Parathyroid adenoma (tissue), 2 donors: ENCODE measurements around the gene GAN.
"Not testable (repeated sequence)": the region's sequence is repeated elsewhere in the genome, so short reads cannot be mapped to it uniquely, and the experiment has no call there.

Experiments used
- H2AFZ ChIP-seq: fragments of 300-600 bp; sonication (generic); one replicate; pipeline ENCODE4 v1.7.0; 2017; ENCODE audit warnings: antibody characterized with exemption, mild to moderate bottlenecking
- H3K27ac ChIP-seq: fragments of 300-600 bp; sonication (generic); one replicate; pipeline ENCODE4 v1.7.0; 2017
- H3K27me3 ChIP-seq: fragments of 300-600 bp; sonication (generic); one replicate; pipeline ENCODE4 v1.7.0; 2017; ENCODE audit warnings: low read length; ENCODE audit not compliant: control insufficient read depth, insufficient read depth
- H3K36me3 ChIP-seq: fragments of 300-600 bp; sonication (generic); one replicate; pipeline ENCODE4 v1.7.0; 2017; ENCODE audit warnings: low read length; ENCODE audit not compliant: control insufficient read depth, insufficient read depth
- H3K4me1 ChIP-seq: fragments of 300-600 bp; sonication (generic); one replicate; pipeline ENCODE4 v1.7.0; 2017; ENCODE audit warnings: control low read depth
- H3K4me2 ChIP-seq: fragments of 300-600 bp; sonication (generic); one replicate; pipeline ENCODE4 v1.7.0; 2017; ENCODE audit warnings: low read length
- H3K4me3 ChIP-seq: fragments of 300-600 bp; sonication (generic); one replicate; pipeline ENCODE4 v1.7.0; 2017; ENCODE audit warnings: low read depth, low read length
- H3K79me2 ChIP-seq: fragments of 300-600 bp; sonication (generic); one replicate; pipeline ENCODE4 v1.7.0; 2017; ENCODE audit warnings: control low read depth
- H3K9ac ChIP-seq: fragments of 300-600 bp; sonication (generic); one replicate; pipeline ENCODE4 v1.7.0; 2017; ENCODE audit warnings: mild to moderate bottlenecking
- H3K9me3 ChIP-seq: fragments of 300-600 bp; sonication (generic); one replicate; pipeline ENCODE4 v1.7.0; 2017; ENCODE audit warnings: low read length; ENCODE audit not compliant: control insufficient read depth
- TF ChIP-seq, protein P1 (sequence below): fragments of 300-600 bp; sonication (generic); IDR thresholded peaks from one replicate; pipeline ENCODE4 v1.7.0; 2017; ENCODE audit warnings: antibody characterized with exemption, mild to moderate bottlenecking
- donor health status: primary hyperparathyroidism.

GAN gene

DNA sequence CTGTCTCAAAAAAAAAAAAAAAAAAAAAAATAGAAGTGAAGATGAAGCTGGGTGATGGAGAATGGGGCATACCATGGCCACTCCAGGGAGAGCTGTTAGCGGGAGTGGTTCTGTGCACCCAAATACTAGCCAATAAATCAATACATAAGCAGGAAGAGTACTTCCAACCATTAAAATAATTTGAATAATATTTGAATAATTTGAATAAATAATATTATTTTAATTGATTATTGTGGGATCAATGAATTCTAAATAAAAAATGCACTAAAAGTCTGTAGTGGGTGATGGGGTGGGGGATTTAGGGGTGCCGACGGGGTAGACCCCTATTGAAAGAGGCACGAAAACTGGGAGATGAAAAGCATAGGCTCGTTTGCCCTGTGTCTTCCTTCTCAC lies 88.4 kb downstream of the GAN start:
- H3K4me3 ChIP-seq = no peak overlapping the region
- H3K9me3 ChIP-seq = no peaks in the 10 kb centered on the region
- no peak overlapping the region for H3K27ac ChIP-seq
- no peak overlapping the region for H3K9ac ChIP-seq
- no peaks in the 10 kb centered on the region for H3K79me2 ChIP-seq
- no peaks in the 10 kb centered on the region for H3K27me3 ChIP-seq
- H2AFZ ChIP-seq = peak overlapping the region; percentile 68
- H3K36me3 ChIP-seq = no peaks in the 10 kb centered on the region
- H3K4me1 ChIP-seq = no peaks in the 10 kb centered on the region
- TF ChIP-seq, protein P1, sequence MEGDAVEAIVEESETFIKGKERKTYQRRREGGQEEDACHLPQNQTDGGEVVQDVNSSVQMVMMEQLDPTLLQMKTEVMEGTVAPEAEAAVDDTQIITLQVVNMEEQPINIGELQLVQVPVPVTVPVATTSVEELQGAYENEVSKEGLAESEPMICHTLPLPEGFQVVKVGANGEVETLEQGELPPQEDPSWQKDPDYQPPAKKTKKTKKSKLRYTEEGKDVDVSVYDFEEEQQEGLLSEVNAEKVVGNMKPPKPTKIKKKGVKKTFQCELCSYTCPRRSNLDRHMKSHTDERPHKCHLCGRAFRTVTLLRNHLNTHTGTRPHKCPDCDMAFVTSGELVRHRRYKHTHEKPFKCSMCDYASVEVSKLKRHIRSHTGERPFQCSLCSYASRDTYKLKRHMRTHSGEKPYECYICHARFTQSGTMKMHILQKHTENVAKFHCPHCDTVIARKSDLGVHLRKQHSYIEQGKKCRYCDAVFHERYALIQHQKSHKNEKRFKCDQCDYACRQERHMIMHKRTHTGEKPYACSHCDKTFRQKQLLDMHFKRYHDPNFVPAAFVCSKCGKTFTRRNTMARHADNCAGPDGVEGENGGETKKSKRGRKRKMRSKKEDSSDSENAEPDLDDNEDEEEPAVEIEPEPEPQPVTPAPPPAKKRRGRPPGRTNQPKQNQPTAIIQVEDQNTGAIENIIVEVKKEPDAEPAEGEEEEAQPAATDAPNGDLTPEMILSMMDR = no peak
- no peak overlapping the region for H3K4me2 ChIP-seq

DNA sequence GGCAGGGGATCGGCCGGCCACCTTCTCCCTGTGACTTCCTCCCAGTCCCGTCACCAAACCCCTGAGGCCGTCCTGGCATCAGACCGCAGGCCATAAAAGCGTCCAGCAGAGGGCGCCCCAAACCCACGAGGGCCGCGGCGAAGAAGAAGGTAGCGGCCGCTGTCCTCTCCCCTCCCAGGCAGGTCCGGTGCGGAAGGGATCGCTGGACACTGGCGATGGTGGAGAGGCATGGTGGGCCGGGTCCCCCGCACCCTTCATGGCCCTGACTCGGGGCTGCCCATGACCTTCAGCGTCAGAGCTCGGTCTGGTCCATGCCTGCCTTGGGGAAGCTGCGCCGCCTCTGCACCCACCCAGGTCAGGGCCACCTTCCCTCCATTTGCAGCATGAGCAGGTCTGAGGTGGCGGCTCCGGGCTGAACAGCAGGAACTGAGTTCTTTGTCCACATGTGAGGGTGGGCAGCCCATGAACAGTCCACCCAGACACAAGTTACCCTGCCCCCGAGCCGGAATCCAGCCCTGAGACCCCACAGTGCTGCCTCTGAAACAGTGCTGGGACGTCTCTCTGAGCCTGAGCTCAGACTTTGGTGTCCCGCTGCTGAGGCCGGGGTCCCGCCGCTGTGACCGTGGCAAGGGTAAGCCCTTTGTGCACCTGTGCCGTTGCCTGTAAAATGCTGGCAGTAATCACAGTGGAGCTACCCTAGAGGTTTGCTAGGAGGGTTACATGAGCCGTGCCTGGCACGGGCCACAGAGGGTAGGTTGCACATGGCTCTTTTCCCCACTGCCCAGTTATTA lies 89.0 kb downstream of the GAN start:
- H3K27me3 ChIP-seq = no peaks in the 10 kb centered on the region

DNA sequence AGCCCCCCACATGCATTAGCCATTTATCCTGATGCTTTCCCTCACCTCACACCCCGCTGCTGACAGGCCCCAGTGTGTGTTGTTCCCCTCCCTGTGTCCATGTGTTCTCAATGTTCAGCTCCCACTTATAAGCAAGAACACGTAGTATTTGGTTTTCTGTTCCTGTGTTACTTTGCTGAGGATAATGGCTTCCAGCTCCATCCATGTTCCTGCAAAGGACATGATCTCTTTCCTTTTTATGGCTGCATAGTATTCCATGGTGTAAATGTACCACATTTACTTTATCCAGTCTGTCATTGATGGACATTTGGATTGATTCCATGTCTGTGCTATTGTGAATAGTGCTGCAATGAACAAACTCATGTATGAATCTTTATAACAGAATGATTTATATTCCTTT lies 90.2 kb downstream of the GAN start:
- H3K27ac ChIP-seq, H3K79me2 ChIP-seq, H3K4me2 ChIP-seq, H3K9ac ChIP-seq, H3K4me3 ChIP-seq, H2AFZ ChIP-seq, H3K4me1 ChIP-seq, H3K36me3 ChIP-seq, H3K27me3 ChIP-seq, H3K9me3 ChIP-seq: not testable (repeated sequence)

More for the DNA sequence above, 89.0 kb downstream of the GAN start:
- no peak overlapping the region for H3K9ac ChIP-seq
- no peak overlapping the region for H3K4me3 ChIP-seq
- H3K79me2 ChIP-seq = no peaks in the 10 kb centered on the region
- H3K9me3 ChIP-seq = no peaks in the 10 kb centered on the region
- H3K4me1 ChIP-seq = no peaks in the 10 kb centered on the region
- no peaks in the 10 kb centered on the region for H3K36me3 ChIP-seq
- H2AFZ ChIP-seq = peak overlapping the region; percentile 68
- H3K4me2 ChIP-seq = peak overlapping the region; percentile 16
- H3K27ac ChIP-seq = no peak overlapping the region
- TF ChIP-seq, protein P1 = peak; percentile 96

DNA sequence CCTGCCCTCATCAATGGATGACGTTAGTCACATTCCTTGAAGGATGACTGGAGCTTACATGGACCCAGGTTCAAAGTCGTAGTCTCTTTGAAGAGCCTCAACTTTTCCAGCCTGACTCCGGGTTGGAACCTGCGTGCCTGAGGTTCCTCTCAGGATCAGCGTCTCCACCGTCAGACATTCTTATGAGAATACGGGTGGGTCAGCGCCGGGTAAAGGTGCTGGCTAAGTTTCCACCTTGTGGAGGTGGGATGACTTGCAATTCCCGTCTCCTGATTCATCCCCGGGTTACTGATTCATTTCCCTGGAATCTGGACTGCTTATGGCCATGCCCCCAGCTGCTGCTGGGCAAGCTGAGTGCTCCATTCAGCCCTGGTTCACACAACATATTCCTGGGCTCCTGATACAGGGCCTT lies 90.9 kb downstream of the GAN start:
- Histone ChIP-seq H3K27me3 (no peaks in the 10 kb centered on the region), H3K79me2 (no peaks in the 10 kb centered on the region), H3K4me3 (no peak overlapping the region), H3K4me1 (no peaks in the 10 kb centered on the region), H3K27ac (no peak overlapping the region), H3K36me3 (no peaks in the 10 kb centered on the region), H3K4me2 (no peak overlapping the region), H2AFZ (no peak overlapping the region), H3K9me3 (no peaks in the 10 kb centered on the region), H3K9ac (no peak overlapping the region)
- TF ChIP-seq, protein P1 = no peak

DNA sequence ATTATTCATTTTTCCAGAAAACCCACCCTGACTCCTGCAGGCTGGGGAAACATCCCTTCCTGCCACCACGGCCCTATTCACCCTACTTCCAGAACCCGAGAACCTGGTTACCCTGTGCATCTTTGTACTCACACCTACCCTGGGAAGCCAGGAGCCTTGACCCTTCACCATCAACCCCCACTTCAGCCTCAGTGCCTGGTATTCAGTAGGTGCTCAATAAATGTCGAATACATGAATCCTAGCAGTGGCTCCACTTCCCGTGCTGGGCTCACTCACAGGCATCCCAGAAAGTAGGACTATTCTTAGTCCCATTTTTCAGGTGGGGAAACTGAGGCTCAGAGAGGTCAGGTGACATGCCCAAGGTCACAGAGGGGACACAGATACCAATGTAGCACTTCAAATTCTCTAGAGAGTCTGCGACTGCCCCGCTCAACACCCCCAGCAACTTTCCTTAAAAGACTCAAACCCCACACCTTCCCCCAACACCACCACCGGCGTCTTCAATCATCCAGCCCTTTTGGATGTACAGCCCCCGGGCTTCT lies 93.7 kb downstream of the GAN start:
- no peaks in the 10 kb centered on the region for H3K4me1 ChIP-seq
- no peak overlapping the region for H3K4me2 ChIP-seq
- no peak overlapping the region for H3K4me3 ChIP-seq
- no peak overlapping the region for H3K9ac ChIP-seq
- no peak overlapping the region for H3K27ac ChIP-seq
- no peaks in the 10 kb centered on the region for H3K79me2 ChIP-seq
- no peaks in the 10 kb centered on the region for H3K36me3 ChIP-seq
- TF ChIP-seq, protein P1 = no peak
- no peaks in the 10 kb centered on the region for H3K27me3 ChIP-seq
- no peaks in the 10 kb centered on the region for H3K9me3 ChIP-seq
- no peak overlapping the region for H2AFZ ChIP-seq
